IMR-90 (cell line): ENCODE measurements around the gene TBC1D32. TPM values are rescaled to one million over a fixed set of nuclear protein-coding genes. Genes with fewer than 3 reads are reported as not detected.

Source experiments
- ATAC-seq: fragments of 200-7000 bp; cut with Tn5 transposase; 2 replicates; pipeline ENCODE4 v1.9.1; 2020; ENCODE audit warnings: low read depth, mild to moderate bottlenecking, moderate library complexity
- BruUV-seq: library from RNA; stranded (reverse); fragments of 400-500 nt; replicated peaks from 2 replicates; lab custom pipeline; 2021; lab: Mats Ljungman, UMichigan
- CTCF ChIA-PET: fragments of 300-600 bp; formaldehyde crosslinking; extraction: SDS; loops from one replicate; lab custom pipeline; 2021; ENCODE audit warnings: antibody characterized with exemption; lab: Yijun Ruan, JAX
- POLR2A ChIA-PET: fragments of 300-600 bp; sonication (Branson Sonifier 250); formaldehyde crosslinking; loops from one replicate; lab custom pipeline; 2022; ENCODE audit warnings: antibody characterized with exemption; ENCODE audit not compliant: unreplicated experiment; lab: Charles Lee
- DNase-seq: peaks from one replicate; pipeline ENCODE4 v3.0.0; 2013
- H2AFZ ChIP-seq: replicated peaks from 2 replicates; pipeline ENCODE3; 2013; ENCODE audit warnings: low read length, mild to moderate bottlenecking; ENCODE audit not compliant: poor library complexity
- H2AK5ac ChIP-seq: 2 replicates; pipeline ENCODE4 v1.6.1; 2013; ENCODE audit warnings: low read depth, low read length, inconsistent platforms
- H2AK9ac ChIP-seq: replicated peaks from 2 replicates; pipeline ENCODE3; 2013; ENCODE audit warnings: mild to moderate bottlenecking, low read depth, low read length, moderate library complexity; ENCODE audit not compliant: poor library complexity
- H2BK120ac ChIP-seq: 2 replicates; pipeline ENCODE4 v1.6.1; 2013; ENCODE audit warnings: low read depth, low read length, inconsistent platforms
- H2BK15ac ChIP-seq: 3 replicates; pipeline ENCODE4 v1.6.1; 2013; ENCODE audit warnings: low read depth, low read length, inconsistent platforms
- H2BK20ac ChIP-seq: 2 replicates; pipeline ENCODE4 v1.6.1; 2013; ENCODE audit warnings: low read depth, mild to moderate bottlenecking, inconsistent platforms, low read length, moderate library complexity
- H2BK5ac ChIP-seq: 2 replicates; pipeline ENCODE4 v1.6.1; 2013; ENCODE audit warnings: mild to moderate bottlenecking, low read depth, low read length, inconsistent platforms; ENCODE audit not compliant: poor library complexity, severe bottlenecking
- H3K14ac ChIP-seq: replicated peaks from 2 replicates; pipeline ENCODE4 v1.6.1; 2013; ENCODE audit warnings: low read depth, low read length, inconsistent platforms
- H3K18ac ChIP-seq: 2 replicates; pipeline ENCODE4 v1.6.1; 2013; ENCODE audit warnings: low read depth, low read length, control low read depth
- H3K23ac ChIP-seq: 2 replicates; pipeline ENCODE4 v1.6.1; 2013; ENCODE audit warnings: low read depth, low read length, inconsistent platforms
- H3K27ac ChIP-seq: 2 replicates; pipeline ENCODE4 v1.5.1; 2013; ENCODE audit warnings: mild to moderate bottlenecking, control low read depth, low read length; ENCODE audit not compliant: insufficient read depth
- H3K27me3 ChIP-seq: 2 replicates; pipeline ENCODE4 v1.6.1; 2013; ENCODE audit warnings: low read length; ENCODE audit not compliant: control insufficient read depth, insufficient read depth
- H3K36me3 ChIP-seq: 2 replicates; pipeline ENCODE4 v1.6.1; 2013; ENCODE audit warnings: low read length, mixed read lengths; ENCODE audit not compliant: control insufficient read depth, insufficient read depth
- H3K4ac ChIP-seq: 2 replicates; pipeline ENCODE4 v1.6.1; 2013; ENCODE audit warnings: low read depth, low read length, inconsistent platforms
- H3K4me1 ChIP-seq: 2 replicates; pipeline ENCODE4 v1.6.1; 2013; ENCODE audit warnings: low read length, mixed read lengths; ENCODE audit not compliant: control insufficient read depth, insufficient read depth
- H3K4me2 ChIP-seq: 2 replicates; pipeline ENCODE4 v1.6.1; 2013; ENCODE audit warnings: low read depth, mild to moderate bottlenecking, control low read depth, low read length, moderate library complexity
- H3K4me3 ChIP-seq: 2 replicates; pipeline ENCODE4 v1.5.1; 2013; ENCODE audit warnings: low read depth, mild to moderate bottlenecking, control low read depth, low read length, moderate library complexity; ENCODE audit not compliant: insufficient read depth
- H3K56ac ChIP-seq: 2 replicates; pipeline ENCODE4 v1.6.1; 2013; ENCODE audit warnings: low read length, inconsistent platforms; ENCODE audit not compliant: insufficient read depth; ENCODE audit errors: extremely low read depth
- H3K79me1 ChIP-seq, 2 experiments: 2 replicates each; pipeline ENCODE4 v1.6.1; 2013; ENCODE audit warnings: low read length in 2 of 2, inconsistent platforms in 1 of 2, low read depth in 1 of 2
- H3K9ac ChIP-seq: 2 replicates; pipeline ENCODE4 v1.6.1; 2013; ENCODE audit warnings: low read depth, low read length, control low read depth
- H3K9me1 ChIP-seq: 2 replicates; pipeline ENCODE4 v1.6.1; 2013; ENCODE audit warnings: low read length, inconsistent platforms; ENCODE audit not compliant: insufficient read depth
- H3K9me3 ChIP-seq: 2 replicates; pipeline ENCODE4 v1.6.1; 2013; ENCODE audit warnings: low read length; ENCODE audit not compliant: control insufficient read depth, insufficient read depth
- H4K20me1 ChIP-seq: 2 replicates; pipeline ENCODE4 v1.6.1; 2013; ENCODE audit warnings: low read length, inconsistent platforms; ENCODE audit not compliant: insufficient read depth
- H4K5ac ChIP-seq: 2 replicates; pipeline ENCODE4 v1.6.1; 2013; ENCODE audit warnings: mild to moderate bottlenecking, low read depth, low read length, control low read depth
- H4K8ac ChIP-seq, 2 experiments: 2 replicates each; pipeline ENCODE4 v1.6.1; 2013; ENCODE audit warnings: low read depth in 2 of 2, low read length in 2 of 2, control low read depth in 1 of 2, inconsistent platforms in 1 of 2
- H4K91ac ChIP-seq: 2 replicates; pipeline ENCODE4 v1.6.1; 2013; ENCODE audit warnings: low read depth, low read length, inconsistent platforms; ENCODE audit not compliant: insufficient read depth
- BHLHE40 ChIP-seq: fragments of 150-350 bp; IDR thresholded peaks from 2 replicates; pipeline ENCODE4 v1.6.1; 2016; ENCODE audit warnings: mild to moderate bottlenecking, low read depth, low read length
- CEBPB ChIP-seq: IDR thresholded peaks from 2 replicates; pipeline ENCODE4 v1.6.1; 2012; ENCODE audit warnings: low read depth, low read length, improper control_type of control experiment
- CHD1 ChIP-seq: IDR thresholded peaks from 2 replicates; pipeline ENCODE4 v1.6.1; 2012; ENCODE audit warnings: low read depth, low read length, improper control_type of control experiment
- CTCF ChIP-seq: conservative IDR thresholded peaks from 2 replicates; pipeline ENCODE4 v1.5.1; 2012; ENCODE audit warnings: mild to moderate bottlenecking, low read depth, low read length, improper control_type of control experiment
- ELK1 ChIP-seq: fragments of 150-350 bp; IDR thresholded peaks from 2 replicates; pipeline ENCODE4 v1.6.1; 2016; ENCODE audit warnings: low read depth, mild to moderate bottlenecking, low read length, moderate library complexity, borderline replicate concordance
- FOS ChIP-seq: fragments of 150-350 bp; IDR thresholded peaks from 2 replicates; pipeline ENCODE4 v1.6.1; 2016; ENCODE audit warnings: low read depth, low read length
- MAFK ChIP-seq: IDR thresholded peaks from 2 replicates; pipeline ENCODE4 v1.6.1; 2012; ENCODE audit warnings: low read depth, low read length, improper control_type of control experiment
- MAZ ChIP-seq: IDR thresholded peaks from 2 replicates; pipeline ENCODE4 v1.6.1; 2012; ENCODE audit warnings: low read depth, mild to moderate bottlenecking, low read length, improper control_type of control experiment, moderate library complexity, borderline replicate concordance
- MXI1 ChIP-seq: IDR thresholded peaks from 2 replicates; pipeline ENCODE4 v1.6.1; 2012; ENCODE audit warnings: low read depth, mild to moderate bottlenecking, low read length, moderate library complexity, borderline replicate concordance
- NFE2L2 ChIP-seq: fragments of 150-350 bp; IDR thresholded peaks from 2 replicates; pipeline ENCODE4 v1.6.1; 2016; ENCODE audit warnings: low read depth, mild to moderate bottlenecking, low read length
- POLR2A ChIP-seq: IDR thresholded peaks from 2 replicates; pipeline ENCODE4 v1.6.1; 2012; ENCODE audit warnings: mild to moderate bottlenecking, low read depth, low read length
- RAD21 ChIP-seq: IDR thresholded peaks from 2 replicates; pipeline ENCODE4 v1.6.1; 2012; ENCODE audit warnings: low read length, improper control_type of control experiment
- RCOR1 ChIP-seq: IDR thresholded peaks from 2 replicates; pipeline ENCODE4 v1.6.1; 2012; ENCODE audit warnings: mild to moderate bottlenecking, low read length, improper control_type of control experiment; ENCODE audit not compliant: insufficient replicate concordance
- RFX5 ChIP-seq: IDR thresholded peaks from 2 replicates; pipeline ENCODE4 v1.8.0; 2012; ENCODE audit warnings: low read depth, mild to moderate bottlenecking, low read length, moderate library complexity
- SMC3 ChIP-seq: fragments of 150-350 bp; IDR thresholded peaks from 2 replicates; pipeline ENCODE4 v1.6.1; 2016; ENCODE audit warnings: low read depth, mild to moderate bottlenecking, antibody characterized with exemption, low read length, moderate library complexity
- WGBS, 2 experiments: methylation state at CpG; one replicate each; pipeline versions ENCODE4 v1.1.5 to v1.1.7; 2013; ENCODE audit warnings: missing lambda C conversion rate in 2 of 2; ENCODE audit not compliant: insufficient read length in 1 of 2; ENCODE audit errors: extremely low coverage in 2 of 2; 5-methylcytosine and 5-hydroxymethylcytosine counted together
- dilution Hi-C: fragments of 300-500 bp; cut with HindIII; formaldehyde crosslinking; loops from one replicate; pipeline ENCODE4 v1.14.3; 2018; ENCODE audit warnings: low sequenced_read_pairs; ENCODE audit not compliant: unreplicated experiment
- in situ Hi-C: fragments of 300-500 bp; cut with MboI; formaldehyde crosslinking; loops from 3 replicates; pipeline ENCODE4 v1.14.3; 2019; ENCODE audit warnings: low sequenced_read_pairs, inconsistent platforms, mixed read lengths
- intact Hi-C: fragments of 100-400 bp; cut with micrococcal nuclease; formaldehyde crosslinking; loops from 2 replicates; pipeline ENCODE4 v1.10.0; 2022
- polyA plus RNA-seq, 3 experiments: library from polyadenylated mRNA; depleted of rRNA; stranded (reverse); fragments of >200 nt; gene quantifications; 2 replicates each; pipeline ENCODE4 v1.2.3, GENCODE V29; 2012; ENCODE audit warnings: low replicate concordance in 1 of 3
- total RNA-seq: library from RNA; depleted of rRNA; stranded (reverse); fragments of >200 nt; gene quantifications from 2 replicates; pipeline ENCODE4 v1.2.3, GENCODE V29; 2012
- TF ChIP-seq, protein P1 (sequence below): fragments of 150-350 bp; IDR thresholded peaks from 2 replicates; pipeline ENCODE4 v1.6.1; 2017; ENCODE audit warnings: mild to moderate bottlenecking, antibody characterized with exemption, low read length, low read depth

TBC1D32 gene
- total and polyA plus RNA-seq, 2 of the 4 experiments (the other 2 are of a cell fraction): 3.0 to 7.2 TPM

- no peak overlapping the region for H2BK120ac ChIP-seq
- no peaks in the 10 kb centered on the region for H3K9me3 ChIP-seq
- TF ChIP-seq FOS (no peak), RFX5 (no peak), MXI1 (no peak), CHD1 (no peak), POLR2A (no peak), SMC3 (no peak), CTCF (no peak), CEBPB (no peak), RCOR1 (no peak), BHLHE40 (no peak), MAFK (no peak), MAZ (no peak), ELK1 (no peak), RAD21 (no peak), NFE2L2 (no peak)
- TF ChIP-seq, protein P1, sequence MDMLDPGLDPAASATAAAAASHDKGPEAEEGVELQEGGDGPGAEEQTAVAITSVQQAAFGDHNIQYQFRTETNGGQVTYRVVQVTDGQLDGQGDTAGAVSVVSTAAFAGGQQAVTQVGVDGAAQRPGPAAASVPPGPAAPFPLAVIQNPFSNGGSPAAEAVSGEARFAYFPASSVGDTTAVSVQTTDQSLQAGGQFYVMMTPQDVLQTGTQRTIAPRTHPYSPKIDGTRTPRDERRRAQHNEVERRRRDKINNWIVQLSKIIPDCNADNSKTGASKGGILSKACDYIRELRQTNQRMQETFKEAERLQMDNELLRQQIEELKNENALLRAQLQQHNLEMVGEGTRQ: no peak
Measured at GRCh38 chr6:121338956-121339355, 4.7 kb upstream of the TBC1D32 start.

More at GRCh38 chr6:121338956-121339355, 4.7 kb upstream of the TBC1D32 start:
- H3K4me3 ChIP-seq: no peak overlapping the region
- H3K9me1 ChIP-seq: no peaks in the 10 kb centered on the region
- H3K4me1 ChIP-seq: no peaks in the 10 kb centered on the region
- no peak overlapping the region for H2BK15ac ChIP-seq
- H4K91ac ChIP-seq: no peak overlapping the region
- H3K23ac ChIP-seq: no peak overlapping the region
- dilution Hi-C loops (no loop called here), intact Hi-C loops (loop anchor here (10.0 kb wide), 1 partner anchor 1994 kb away; the partner anchor contains the start of gene MAN1A1), in situ Hi-C loops (no loop called here)
- no peaks in the 10 kb centered on the region for H3K36me3 ChIP-seq
- H2BK20ac ChIP-seq: no peak overlapping the region
- H3K27me3 ChIP-seq: peaks cover 3% of the 10 kb centered on the region
- no peak overlapping the region for H3K4ac ChIP-seq
- H3K79me1 ChIP-seq: peaks cover 0 to 3% of the 10 kb centered on the region in 2 experiments; a peak in 1 of 4 replicates
- no peak overlapping the region for H2AK5ac ChIP-seq
- H3K14ac ChIP-seq: no peak overlapping the region
- no peak overlapping the region for H2BK5ac ChIP-seq
- no peak overlapping the region for H2AFZ ChIP-seq
- no peak overlapping the region for H4K8ac ChIP-seq
- no peak overlapping the region for H4K5ac ChIP-seq
- no peak for ATAC-seq
- H3K9ac ChIP-seq: no peak overlapping the region
- CTCF ChIA-PET: no interaction called here
- no peak overlapping the region for H2AK9ac ChIP-seq
- POLR2A ChIA-PET: no interaction called here
- DNase-seq: no peak
- BruUV-seq: no TSS peak
- H3K4me2 ChIP-seq: no peak overlapping the region
- no peak overlapping the region for H3K27ac ChIP-seq
- WGBS, 2 experiments: no CpG with 5 or more reads among the region's 2 CpGs
- no peak overlapping the region for H3K56ac ChIP-seq
- H3K18ac ChIP-seq: no peak overlapping the region
- H4K20me1 ChIP-seq: no peaks in the 10 kb centered on the region
